B cell (primary cell): Measurements from ENCODE around the gene NRN1. TPM values are rescaled to one million over a fixed set of nuclear protein-coding genes. Genes with fewer than 3 reads are reported as not detected.

Experiments used
- ATAC-seq: fragments of 200-7000 bp; cut with Tn5 transposase; one replicate; pipeline ENCODE4 v1.10.0; 2021; ENCODE audit warnings: low read depth, mild to moderate bottlenecking, moderate number of reproducible peaks, moderate library complexity
- CTCF ChIA-PET: fragments of 350-600 bp; sonication (Branson Sonifier 250); formaldehyde crosslinking; loops from one replicate; lab custom pipeline; 2021; ENCODE audit warnings: antibody characterized with exemption, inconsistent platforms; lab: Charles Lee
- POLR2A ChIA-PET: fragments of 350-600 bp; sonication (Branson Sonifier 250); formaldehyde crosslinking; loops from one replicate; lab custom pipeline; 2021; ENCODE audit warnings: antibody characterized with exemption; lab: Charles Lee
- DNase-seq: peaks from one replicate; pipeline ENCODE4 v3.0.0; 2013
- H2AFZ ChIP-seq: 2 replicates; pipeline ENCODE4 v1.6.1; 2012; ENCODE audit warnings: mild to moderate bottlenecking, low read depth, low read length; ENCODE audit not compliant: insufficient read depth, poor library complexity, severe bottlenecking
- H3K27ac ChIP-seq, 2 donors: 1 replicate in 1 of 2; 2 replicates in 1 of 2; pipeline ENCODE4 v1.5.1; 2012 to 2013; ENCODE audit warnings: low read length in 2 of 2, mild to moderate bottlenecking in 2 of 2, moderate library complexity in 1 of 2
- H3K27me3 ChIP-seq, 4 experiments: fragments of 200-600 bp in 1 of 4; sonication (generic) in 1 of 4; replicated peaks in 1 of 4; 1 replicate in 2 of 4; 2 replicates in 2 of 4; pipeline versions ENCODE4 v1.6.1 to v1.7.0; 2013 to 2016; ENCODE audit warnings: low read length in 3 of 4, mild to moderate bottlenecking in 2 of 4, mixed read lengths in 1 of 4, moderate library complexity in 1 of 4; ENCODE audit not compliant: insufficient read depth in 4 of 4, control insufficient read depth in 3 of 4; ENCODE audit errors: control extremely low read depth in 1 of 4
- H3K36me3 ChIP-seq, 2 experiments: replicated peaks in 1 of 2; 1 replicate in 1 of 2; 2 replicates in 1 of 2; pipeline versions ENCODE4 v1.6.1 to v1.7.1; 2013; ENCODE audit warnings: low read length in 1 of 2; ENCODE audit not compliant: insufficient read depth in 2 of 2, control insufficient read depth in 1 of 2; ENCODE audit errors: control extremely low read depth in 1 of 2, extremely low read depth in 1 of 2
- H3K4me1 ChIP-seq, 2 donors: fragments of 200-600 bp in 1 of 2; sonication (generic) in 1 of 2; 1 replicate in 1 of 2; 2 replicates in 1 of 2; pipeline versions ENCODE4 v1.5.1 to v1.6.1; 2013 to 2017; ENCODE audit warnings: low read length in 2 of 2; ENCODE audit not compliant: control insufficient read depth in 2 of 2, insufficient read depth in 2 of 2
- H3K4me2 ChIP-seq: replicated peaks from 2 replicates; pipeline ENCODE3; 2012; ENCODE audit warnings: mild to moderate bottlenecking, low read depth, low read length; ENCODE audit not compliant: poor library complexity, severe bottlenecking
- H3K4me3 ChIP-seq, 5 experiments: fragments of 200-600 bp in 1 of 5; sonication (generic) in 1 of 5; 1 replicate in 3 of 5; 2 replicates in 2 of 5; pipeline versions ENCODE4 v1.5.1 to v1.7.0; 2011 to 2016; ENCODE audit warnings: low read length in 4 of 5, mild to moderate bottlenecking in 4 of 5, low read depth in 2 of 5, control low read depth in 1 of 5, moderate library complexity in 1 of 5; ENCODE audit not compliant: insufficient read depth in 1 of 5; ENCODE audit errors: control extremely low read depth in 1 of 5, extremely low read depth in 1 of 5
- H3K79me2 ChIP-seq: fragments of 200-600 bp; sonication (generic); one replicate; pipeline ENCODE4 v1.6.0; 2016; ENCODE audit warnings: low read length; ENCODE audit not compliant: control insufficient read depth, insufficient read depth
- H3K9ac ChIP-seq: fragments of 200-600 bp; sonication (generic); 2 replicates; pipeline ENCODE4 v1.6.1; 2017; ENCODE audit warnings: mild to moderate bottlenecking, low read length, moderate library complexity
- H3K9me3 ChIP-seq, 3 donors: one replicate each; pipeline versions ENCODE4 v1.6.1 to v1.7.1; 2013; ENCODE audit warnings: low read length in 2 of 3; ENCODE audit not compliant: control insufficient read depth in 2 of 3, insufficient read depth in 1 of 3; ENCODE audit errors: control extremely low read depth in 1 of 3
- H4K20me1 ChIP-seq: 2 replicates; pipeline ENCODE4 v1.6.0; 2012; ENCODE audit warnings: mild to moderate bottlenecking, low read length; ENCODE audit not compliant: insufficient read depth, control insufficient read depth, poor library complexity, severe bottlenecking
- H3K27ac Mint-ChIP-seq: one replicate; pipeline ENCODE4 v1.8.0; 2021; ENCODE audit warnings: mixed read lengths
- H3K27me3 Mint-ChIP-seq: one replicate; pipeline ENCODE4 v1.8.0; 2021; ENCODE audit warnings: mixed read lengths
- H3K4me1 Mint-ChIP-seq: one replicate; pipeline ENCODE4 v1.8.0; 2021; ENCODE audit warnings: mixed read lengths
- H3K4me3 Mint-ChIP-seq: one replicate; pipeline ENCODE4 v1.8.0; 2021; ENCODE audit warnings: mixed read lengths
- H3K9me3 Mint-ChIP-seq: one replicate; pipeline ENCODE4 v1.8.0; 2022; ENCODE audit warnings: mixed read lengths; ENCODE audit not compliant: insufficient read depth
- EZH2 ChIP-seq: IDR thresholded peaks from 2 replicates; pipeline ENCODE4 v1.6.1; 2012; ENCODE audit warnings: borderline replicate concordance, low read depth, mild to moderate bottlenecking, moderate library complexity, low read length; ENCODE audit not compliant: insufficient read depth, poor library complexity, severe bottlenecking
- WGBS: methylation state at CpG from one replicate; pipeline ENCODE4 v1.1.5; 2013; ENCODE audit warnings: missing lambda C conversion rate; ENCODE audit not compliant: insufficient coverage; 5-methylcytosine and 5-hydroxymethylcytosine counted together
- intact Hi-C: fragments of 100-400 bp; cut with micrococcal nuclease; formaldehyde crosslinking; loops from one replicate; pipeline ENCODE4 v1.10.0; 2022
- polyA plus RNA-seq: library from polyadenylated mRNA; depleted of rRNA; stranded (reverse); fragments of >200 nt; gene quantifications from 2 replicates; pipeline ENCODE4 v1.2.3, GENCODE V29; 2012
- total RNA-seq, 2 donors: library from RNA; stranded (reverse); fragments of 120-200 nt in 1 of 2; gene quantifications; 1 replicate in 1 of 2; 2 replicates in 1 of 2; pipeline versions ENCODE4 v1.2.3 to v1.2.4, GENCODE V29; 2013 to 2022
- TF ChIP-seq, protein P1 (sequence below): fragments of 200-600 bp; IDR thresholded peaks from one replicate; pipeline ENCODE4 v1.8.0; 2022; ENCODE audit warnings: antibody characterized with exemption, mild to moderate bottlenecking

The NRN1 gene
- total and polyA plus RNA-seq, 2 donors (not counting 1 experiment from before 2014, with no cell fraction given), result 0.51 TPM; not detected in 1

DNA sequence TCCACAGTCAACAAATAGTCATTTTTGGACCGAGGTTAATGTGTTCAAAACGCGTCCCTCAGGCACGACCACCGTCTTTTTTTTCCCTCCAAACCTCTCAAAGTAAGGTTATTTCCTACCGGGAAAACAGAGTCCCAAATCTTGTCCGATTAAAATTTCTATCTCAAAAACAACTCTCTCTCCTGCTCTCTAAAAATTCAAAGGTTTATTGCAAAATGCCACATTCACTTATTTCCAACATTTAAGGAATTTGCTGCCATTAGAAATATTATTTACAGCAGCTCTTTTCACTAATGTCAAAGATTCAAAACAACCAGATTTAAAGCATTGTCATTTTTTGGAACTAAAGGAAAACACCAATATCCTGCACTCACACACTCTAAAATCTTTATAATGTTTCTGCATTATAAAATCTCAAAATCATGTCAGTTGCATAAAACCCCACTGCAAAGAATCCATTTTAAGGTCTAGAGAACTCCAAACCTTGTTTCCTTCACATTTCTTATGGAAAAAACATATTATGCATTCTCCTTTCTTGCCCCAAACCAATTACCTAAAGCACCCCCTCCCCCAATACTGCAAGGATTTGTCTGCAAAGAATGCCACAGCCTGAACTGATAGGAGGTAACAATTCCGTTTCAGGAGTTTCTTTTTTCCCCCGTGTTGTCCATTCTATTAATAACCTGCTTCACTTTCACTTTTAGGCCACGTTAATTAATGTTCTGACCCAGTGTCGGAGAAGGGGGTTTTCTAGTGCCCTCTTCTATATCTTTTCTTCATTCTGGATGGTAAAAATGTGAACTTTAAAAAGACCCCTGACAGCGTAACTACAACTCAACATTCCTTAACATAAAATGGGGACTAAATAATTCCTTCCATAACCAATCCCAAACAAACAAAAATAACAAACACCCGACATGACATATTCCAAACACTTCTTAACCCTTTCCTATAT, 1.4 kb downstream of the NRN1 start:
- TF ChIP-seq, protein P1, sequence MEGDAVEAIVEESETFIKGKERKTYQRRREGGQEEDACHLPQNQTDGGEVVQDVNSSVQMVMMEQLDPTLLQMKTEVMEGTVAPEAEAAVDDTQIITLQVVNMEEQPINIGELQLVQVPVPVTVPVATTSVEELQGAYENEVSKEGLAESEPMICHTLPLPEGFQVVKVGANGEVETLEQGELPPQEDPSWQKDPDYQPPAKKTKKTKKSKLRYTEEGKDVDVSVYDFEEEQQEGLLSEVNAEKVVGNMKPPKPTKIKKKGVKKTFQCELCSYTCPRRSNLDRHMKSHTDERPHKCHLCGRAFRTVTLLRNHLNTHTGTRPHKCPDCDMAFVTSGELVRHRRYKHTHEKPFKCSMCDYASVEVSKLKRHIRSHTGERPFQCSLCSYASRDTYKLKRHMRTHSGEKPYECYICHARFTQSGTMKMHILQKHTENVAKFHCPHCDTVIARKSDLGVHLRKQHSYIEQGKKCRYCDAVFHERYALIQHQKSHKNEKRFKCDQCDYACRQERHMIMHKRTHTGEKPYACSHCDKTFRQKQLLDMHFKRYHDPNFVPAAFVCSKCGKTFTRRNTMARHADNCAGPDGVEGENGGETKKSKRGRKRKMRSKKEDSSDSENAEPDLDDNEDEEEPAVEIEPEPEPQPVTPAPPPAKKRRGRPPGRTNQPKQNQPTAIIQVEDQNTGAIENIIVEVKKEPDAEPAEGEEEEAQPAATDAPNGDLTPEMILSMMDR, result no peak
- no peak for TF ChIP-seq EZH2
- WGBS, result 5% methylated on average over 6 of the region's 13 CpGs
- Mint-ChIP-seq H3K27ac (peak overlapping the region; percentile 81), H3K4me1 (peaks cover 53% of the 10 kb centered on the region), H3K27me3 (peaks cover 74% of the 10 kb centered on the region), H3K9me3 (peaks cover 8% of the 10 kb centered on the region), H3K4me3 (peak overlapping the region; percentile 39)
- Histone ChIP-seq H4K20me1 (peaks cover 5% of the 10 kb centered on the region), H3K4me3 (peak overlapping the region in 1 of 5 experiments; percentile 38), H3K9ac (peak overlapping the region; percentile 3), H3K9me3 (peaks cover 2 to 78% (median 48%) of the 10 kb centered on the region in 3 donors), H3K79me2 (no peaks in the 10 kb centered on the region), H3K27me3 (peaks cover 0 to 96% (median 91%) of the 10 kb centered on the region in 4 experiments), H3K36me3 (no peaks in the 10 kb centered on the region), H3K4me2 (no peak overlapping the region), H2AFZ (no peak overlapping the region), H3K4me1 (peaks cover 65 to 82% of the 10 kb centered on the region in 2 donors), H3K27ac (no peak overlapping the region)
- POLR2A ChIA-PET, result no interaction called here
- intact Hi-C loops, result loop anchor here (1.0 kb wide), 1 partner anchor 8 kb away; no protein-coding TSS in a partner anchor
- DNase-seq (peak; percentile 27), ATAC-seq (no peak)
- CTCF ChIA-PET, result no interaction called here
